HCT116 (cell line): ENCODE measurements around the gene ARPC1A. TPM values are rescaled to one million over a fixed set of nuclear protein-coding genes. Genes with fewer than 3 reads are reported as not detected.

Experiments
- ATAC-seq: fragments of 200-7000 bp; cut with Tn5 transposase; 2 replicates; pipeline ENCODE4 v1.9.1; 2020; ENCODE audit warnings: mild to moderate bottlenecking, moderate library complexity
- BruUV-seq: library from RNA; stranded (reverse); fragments of 400-500 nt; replicated peaks from 2 replicates; lab custom pipeline; 2021; lab: Mats Ljungman, UMichigan
- CTCF ChIA-PET: fragments of 300-600 bp; sonication (Branson Sonifier 250); formaldehyde crosslinking; loops from one replicate; lab custom pipeline; 2021; ENCODE audit warnings: antibody characterized with exemption; lab: Charles Lee
- POLR2A ChIA-PET: fragments of 300-600, 350-600 bp; sonication (Branson Sonifier 250); formaldehyde crosslinking; loops from one replicate; lab custom pipeline; 2021; ENCODE audit warnings: antibody characterized with exemption; lab: Charles Lee
- RAD21 ChIA-PET, 2 experiments: fragments of 300-600 bp; sonication (Branson Sonifier 250); formaldehyde crosslinking; loops; one replicate each; lab custom pipeline; 2023; ENCODE audit warnings: low total read pairs in 2 of 2; ENCODE audit not compliant: uncharacterized antibody in 2 of 2, unreplicated experiment in 2 of 2, low non-redundant PET in 1 of 2; lab: Charles Lee
- DNase-seq: peaks from one replicate; pipeline ENCODE4 v3.0.0-alpha.2; 2010; ENCODE audit warnings: low read depth, low spot score
- H2AFZ ChIP-seq: fragments of 200-600 bp; shearing (Covaris generic), sonication (generic); 2 replicates; pipeline ENCODE4 v1.6.1; 2017; ENCODE audit warnings: low read depth, mixed run types, mixed read lengths, antibody characterized with exemption, low read length; ENCODE audit not compliant: poor library complexity, severe bottlenecking
- H3K27ac ChIP-seq: 2 replicates; pipeline ENCODE4 v1.5.1; 2012; ENCODE audit warnings: low read depth, low read length
- H3K27me3 ChIP-seq: fragments of 200-600 bp; sonication (generic); 2 replicates; pipeline ENCODE4 v1.6.1; 2016; ENCODE audit warnings: mixed run types, low read length, mixed read lengths; ENCODE audit not compliant: insufficient read depth
- H3K36me3 ChIP-seq, 2 experiments: fragments of 200-500 bp in 1 of 2; fragments of 200-600 bp in 1 of 2; sonication (Bioruptor generic) in 1 of 2; sonication (generic) in 1 of 2; 2 replicates each; pipeline versions ENCODE4 v1.5.1 to v1.6.1; 2014 to 2016; ENCODE audit warnings: low read length in 2 of 2, inconsistent platforms in 1 of 2, mixed read lengths in 1 of 2, mixed run types in 1 of 2; ENCODE audit not compliant: insufficient read depth in 2 of 2, control insufficient read depth in 1 of 2
- H3K4me1 ChIP-seq, 2 experiments: fragments of 200-600 bp in 1 of 2; sonication (generic) in 1 of 2; 2 replicates each; pipeline versions ENCODE4 v1.5.1 to v1.6.1; 2012 to 2017; ENCODE audit warnings: low read length in 2 of 2, inconsistent platforms in 1 of 2, mild to moderate bottlenecking in 1 of 2, mixed read lengths in 1 of 2, mixed run types in 1 of 2, moderate library complexity in 1 of 2; ENCODE audit not compliant: insufficient read depth in 2 of 2, control insufficient read depth in 1 of 2
- H3K4me2 ChIP-seq: fragments of 200-600 bp; sonication (generic); 2 replicates; pipeline ENCODE4 v1.6.1; 2017; ENCODE audit warnings: mixed run types, low read length, mixed read lengths
- H3K4me3 ChIP-seq, 2 experiments: fragments of 200-600 bp in 1 of 2; sonication (generic) in 1 of 2; replicated peaks in 1 of 2; 2 replicates each; pipeline ENCODE4 v1.5.1; 2011 to 2016; ENCODE audit warnings: low read length in 2 of 2, control low read depth in 1 of 2, low read depth in 1 of 2, mild to moderate bottlenecking in 1 of 2, mixed read lengths in 1 of 2, mixed run types in 1 of 2
- H3K79me2 ChIP-seq: fragments of 200-600 bp; sonication (generic); 2 replicates; pipeline ENCODE4 v1.6.1; 2017; ENCODE audit warnings: mild to moderate bottlenecking, mixed run types, low read length, moderate library complexity, mixed read lengths; ENCODE audit not compliant: insufficient read depth
- H3K9ac ChIP-seq: fragments of 200-600 bp; sonication (generic); 2 replicates; pipeline ENCODE4 v1.6.1; 2016; ENCODE audit warnings: low read length, mixed read lengths
- H3K9me2 ChIP-seq: fragments of 200-600 bp; sonication (generic), shearing (Covaris generic); 2 replicates; pipeline ENCODE4 v1.6.1; 2017; ENCODE audit warnings: mixed run types, mild to moderate bottlenecking, moderate library complexity; ENCODE audit not compliant: insufficient read depth
- H3K9me3 ChIP-seq, 2 experiments: fragments of 200-500 bp in 1 of 2; fragments of 200-600 bp in 1 of 2; sonication (Bioruptor generic) in 1 of 2; sonication (generic) in 1 of 2; 2 replicates each; pipeline ENCODE4 v1.6.1; 2014 to 2017; ENCODE audit warnings: low read length in 2 of 2, mixed read lengths in 2 of 2, inconsistent platforms in 1 of 2, low read depth in 1 of 2, mild to moderate bottlenecking in 1 of 2, mixed run types in 1 of 2, moderate library complexity in 1 of 2; ENCODE audit not compliant: control insufficient read depth in 1 of 2, insufficient read depth in 1 of 2
- H4K20me1 ChIP-seq: fragments of 200-600 bp; sonication (generic), shearing (Covaris generic); 2 replicates; pipeline ENCODE4 v1.6.1; 2017; ENCODE audit warnings: mixed run types, mild to moderate bottlenecking, moderate library complexity; ENCODE audit not compliant: insufficient read depth
- CBX3 ChIP-seq: IDR thresholded peaks from 2 replicates; pipeline ENCODE4 v1.6.1; 2012; ENCODE audit warnings: low read depth
- CEBPB ChIP-seq: IDR thresholded peaks from 2 replicates; pipeline ENCODE4 v1.6.1; 2012; ENCODE audit warnings: low read depth
- CTCF ChIP-seq, 3 experiments: fragments of 200-600 bp in 1 of 3; sonication (generic) in 1 of 3; IDR thresholded peaks in 2 of 3; conservative IDR thresholded peaks in 1 of 3; 2 replicates each; pipeline ENCODE4 v1.5.1; 2012 to 2017; ENCODE audit warnings: low read depth in 2 of 3, low read length in 2 of 3, antibody characterized with exemption in 1 of 3, borderline replicate concordance in 1 of 3, control low read depth in 1 of 3, mild to moderate bottlenecking in 1 of 3, mixed read lengths in 1 of 3, mixed run types in 1 of 3, moderate library complexity in 1 of 3; ENCODE audit not compliant: insufficient read depth in 1 of 3
- EGR1 ChIP-seq: IDR thresholded peaks from 2 replicates; pipeline ENCODE4 v1.6.1; 2012; ENCODE audit warnings: low read depth
- EZH2 ChIP-seq: fragments of 200-600 bp; sonication (generic); IDR thresholded peaks from 2 replicates; pipeline ENCODE4 v1.6.1; 2017; ENCODE audit warnings: antibody characterized with exemption, mixed run types
- EZH2phosphoT487 ChIP-seq: fragments of 200-600 bp; IDR thresholded peaks from 2 replicates; pipeline ENCODE4 v1.6.1; 2018; ENCODE audit warnings: antibody characterized with exemption, borderline replicate concordance
- FOSL1 ChIP-seq: IDR thresholded peaks from 2 replicates; pipeline ENCODE4 v1.6.1; 2012; ENCODE audit warnings: low read depth
- JUND ChIP-seq: IDR thresholded peaks from 2 replicates; pipeline ENCODE4 v1.6.1; 2012
- MAX ChIP-seq: IDR thresholded peaks from 2 replicates; pipeline ENCODE4 v1.6.1; 2012
- POLR2A ChIP-seq: IDR thresholded peaks from 2 replicates; pipeline ENCODE4 v1.7.0; 2011; ENCODE audit warnings: borderline replicate concordance; ENCODE audit not compliant: insufficient read depth, insufficient read length; ENCODE audit errors: extremely low read depth
- POLR2AphosphoS5 ChIP-seq: IDR thresholded peaks from 2 replicates; pipeline ENCODE4 v1.6.1; 2011; ENCODE audit warnings: mild to moderate bottlenecking, low read depth, low read length, moderate library complexity
- RAD21 ChIP-seq: IDR thresholded peaks from 2 replicates; pipeline ENCODE4 v1.6.1; 2012; ENCODE audit warnings: low read depth, mild to moderate bottlenecking
- REST ChIP-seq: IDR thresholded peaks from 2 replicates; pipeline ENCODE4 v1.6.1; 2012; ENCODE audit warnings: low read depth
- SIN3A ChIP-seq: IDR thresholded peaks from 2 replicates; pipeline ENCODE4 v1.6.1; 2012; ENCODE audit warnings: low read depth
- SRF ChIP-seq: IDR thresholded peaks from 2 replicates; pipeline ENCODE4 v1.6.1; 2012; ENCODE audit warnings: low read depth
- TCF7L2 ChIP-seq: IDR thresholded peaks from 2 replicates; pipeline ENCODE4 v1.7.0; 2011; ENCODE audit warnings: borderline replicate concordance, inconsistent platforms; ENCODE audit not compliant: insufficient read depth, insufficient read length; ENCODE audit errors: extremely low read depth
- YY1 ChIP-seq: IDR thresholded peaks from 2 replicates; pipeline ENCODE4 v1.6.1; 2011; ENCODE audit warnings: low read length, low read depth, moderate library complexity, mild to moderate bottlenecking; ENCODE audit not compliant: insufficient replicate concordance; ENCODE audit errors: extremely low read depth
- ZBTB33 ChIP-seq: IDR thresholded peaks from 2 replicates; pipeline ENCODE4 v1.6.1; 2011; ENCODE audit warnings: mild to moderate bottlenecking, low read length, moderate library complexity; ENCODE audit not compliant: insufficient replicate concordance; ENCODE audit errors: extremely low read depth
- ZFX ChIP-seq: fragments of 450-650 bp; IDR thresholded peaks from 2 replicates; pipeline ENCODE4 v1.6.1; 2017
- ZNF274 ChIP-seq: fragments of 200-500 bp; sonication (Bioruptor generic); IDR thresholded peaks from 2 replicates; pipeline ENCODE4 v1.6.1; 2014; ENCODE audit warnings: mild to moderate bottlenecking, low read depth, low read length, inconsistent platforms
- intact Hi-C: fragments of 100-400 bp; cut with micrococcal nuclease; formaldehyde crosslinking; loops from 2 replicates; pipeline ENCODE4 v1.10.0; 2022
- total RNA-seq: library from RNA; stranded (reverse); gene quantifications from one replicate; pipeline ENCODE4 v1.2.1, GENCODE V29; 2021; ENCODE audit not compliant: unreplicated experiment

Gene ARPC1A
- total RNA-seq, 1 experiment from 2014 or later = 250 TPM

- Histone ChIP-seq H3K27ac (no peak overlapping the region), H2AFZ (no peak overlapping the region), H3K4me2 (no peak overlapping the region), H3K36me3 (peaks cover 45 to 62% of the 10 kb centered on the region in 2 experiments), H3K9me2 (no peaks in the 10 kb centered on the region), H4K20me1 (no peaks in the 10 kb centered on the region), H3K9ac (no peak overlapping the region)
- CTCF ChIA-PET = no interaction called here
- intact Hi-C loops = no loop called here
- no peak for ATAC-seq
- no peak for DNase-seq
- BruUV-seq = no TSS peak
- no peak for TF ChIP-seq FOSL1
- TF ChIP-seq TCF7L2 = no peak
- TF ChIP-seq ZNF274 = no peak
- no peak for TF ChIP-seq YY1
- no peak for TF ChIP-seq POLR2A
- no peak for TF ChIP-seq RAD21
- TF ChIP-seq CEBPB = no peak
- TF ChIP-seq ZFX = no peak
- no peak for TF ChIP-seq REST
- no peak for TF ChIP-seq POLR2AphosphoS5
- no peak for TF ChIP-seq SIN3A
- TF ChIP-seq MAX = no peak
- no peak for TF ChIP-seq EZH2
- no peak for TF ChIP-seq EGR1
- TF ChIP-seq ZBTB33 = no peak
- no peak for TF ChIP-seq EZH2phosphoT487
- no peak for TF ChIP-seq JUND
- TF ChIP-seq CBX3 = no peak
- TF ChIP-seq CTCF (IDR thresholded peaks at IDR 0.05 in 2 of 3, conservative IDR thresholded peaks at IDR 0.05 in 1 of 3; ENCODE audit: borderline replicate concordance in 1 of 3, insufficient read depth in 1 of 3, low read depth in 2 of 3, low read length in 2 of 3) = no peak
- TF ChIP-seq SRF = no peak
- TF ChIP-seq, all 23 proteins: peak for 0
- RAD21 ChIA-PET = no interaction called here
- Histone ChIP-seq H3K79me2 (peaks cover 40% of the 10 kb centered on the region), H3K27me3 (no peaks in the 10 kb centered on the region), H3K9me3 (no peaks in the 10 kb centered on the region), H3K4me3 (no peak overlapping the region), H3K4me1 (no peaks in the 10 kb centered on the region)
- POLR2A ChIA-PET = interaction anchor here (2.3 kb wide), 1 partner anchor 9 kb away, joined by 6 read pairs; the partner anchor contains the start of genes BUD31 and PDAP1
Observed at GRCh38 chr7:99399597-99399996, 73.9 kb downstream of the ARPC1A start.
